Gastroesophageal sphincter (tissue), 3 donors: ENCODE results near the gene DIP2C.

ENCODE experiments used
- EP300 ChIP-seq: sonication (generic); formaldehyde crosslinking; IDR thresholded peaks from one replicate; pipeline ENCODE4 v1.6.1; 2017; ENCODE audit warnings: antibody characterized with exemption, mild to moderate bottlenecking
- POLR2A ChIP-seq, 2 donors: fragments of 450-650 bp; IDR thresholded peaks; one replicate each; pipeline ENCODE4 v1.6.1; 2017; ENCODE audit warnings: antibody characterized with exemption in 2 of 2, mild to moderate bottlenecking in 2 of 2, moderate library complexity in 1 of 2
- POLR2AphosphoS5 ChIP-seq: sonication (generic); formaldehyde crosslinking; IDR thresholded peaks from one replicate; pipeline ENCODE4 v1.6.1; 2017; ENCODE audit warnings: antibody characterized with exemption
- TF ChIP-seq, protein P1 (sequence below), 4 experiments: fragments of 200-600 bp in 2 of 4; fragments of 450-650 bp in 2 of 4; sonication (generic) in 1 of 4; IDR thresholded peaks; one replicate each; pipeline ENCODE4 v1.5.1; 2017 to 2019; ENCODE audit warnings: antibody characterized with exemption in 4 of 4, mild to moderate bottlenecking in 2 of 4, moderate library complexity in 2 of 4

DNA sequence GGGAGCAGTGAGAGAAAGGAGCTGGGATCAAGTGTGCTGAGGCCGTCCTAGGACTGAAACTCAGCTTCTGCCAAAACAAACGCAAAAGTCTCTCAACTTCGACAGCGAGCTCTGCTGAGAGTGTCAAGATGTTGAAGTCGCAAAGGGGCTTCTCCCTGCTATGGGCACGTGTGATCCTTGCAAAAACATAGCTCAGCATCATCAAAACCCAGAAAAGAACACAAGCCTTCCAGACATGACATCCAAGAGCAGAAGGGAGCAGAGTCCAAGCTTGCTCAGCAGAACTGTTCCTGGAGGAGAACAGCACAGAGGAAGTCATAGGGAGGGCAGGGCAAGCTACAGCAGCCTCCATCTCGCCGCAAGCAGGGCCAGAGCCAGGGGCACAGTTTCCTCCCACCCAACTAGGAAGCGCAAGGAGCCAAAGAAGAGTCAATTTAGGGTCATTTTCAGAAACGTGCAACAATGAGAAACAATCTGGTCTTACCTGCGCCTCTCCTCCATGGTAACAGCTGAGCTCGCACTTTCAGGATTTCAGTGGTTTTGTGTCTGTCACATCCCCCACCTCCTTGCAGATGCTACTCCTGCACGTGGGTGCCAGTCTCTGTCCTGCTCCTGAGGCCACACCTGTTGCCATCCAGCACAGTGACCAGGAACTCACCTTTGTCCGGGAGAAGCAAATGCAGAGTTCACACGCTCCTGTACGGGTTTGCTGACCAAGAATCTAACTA is 113.9 kb downstream of the DIP2C start:
- TF ChIP-seq, protein P1, sequence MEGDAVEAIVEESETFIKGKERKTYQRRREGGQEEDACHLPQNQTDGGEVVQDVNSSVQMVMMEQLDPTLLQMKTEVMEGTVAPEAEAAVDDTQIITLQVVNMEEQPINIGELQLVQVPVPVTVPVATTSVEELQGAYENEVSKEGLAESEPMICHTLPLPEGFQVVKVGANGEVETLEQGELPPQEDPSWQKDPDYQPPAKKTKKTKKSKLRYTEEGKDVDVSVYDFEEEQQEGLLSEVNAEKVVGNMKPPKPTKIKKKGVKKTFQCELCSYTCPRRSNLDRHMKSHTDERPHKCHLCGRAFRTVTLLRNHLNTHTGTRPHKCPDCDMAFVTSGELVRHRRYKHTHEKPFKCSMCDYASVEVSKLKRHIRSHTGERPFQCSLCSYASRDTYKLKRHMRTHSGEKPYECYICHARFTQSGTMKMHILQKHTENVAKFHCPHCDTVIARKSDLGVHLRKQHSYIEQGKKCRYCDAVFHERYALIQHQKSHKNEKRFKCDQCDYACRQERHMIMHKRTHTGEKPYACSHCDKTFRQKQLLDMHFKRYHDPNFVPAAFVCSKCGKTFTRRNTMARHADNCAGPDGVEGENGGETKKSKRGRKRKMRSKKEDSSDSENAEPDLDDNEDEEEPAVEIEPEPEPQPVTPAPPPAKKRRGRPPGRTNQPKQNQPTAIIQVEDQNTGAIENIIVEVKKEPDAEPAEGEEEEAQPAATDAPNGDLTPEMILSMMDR (IDR thresholded peaks at IDR 0.05) = no peak
- TF ChIP-seq POLR2A (IDR thresholded peaks at IDR 0.05) = no peak
- no peak for TF ChIP-seq EP300
- TF ChIP-seq POLR2AphosphoS5 = no peak
